ENCODE data around the gene P4HA1.

P4HA1 gene

GRCh38 chr10:72981028-72981881 lies 115.4 kb downstream of the P4HA1 start:
- no peak for DNase-seq (ENCODE audit: low read depth in 2 of 2)

GRCh38 chr10:72980348-72980747 lies 116.3 kb downstream of the P4HA1 start:
- no peak for DNase-seq (ENCODE audit: low read depth in 2 of 2)

- no peak for DNase-seq (ENCODE audit: low read depth in 2 of 2)
Observed at GRCh38 chr10:72979709-72980108, 117.0 kb downstream of the P4HA1 start.

GRCh38 chr10:72976886-72977285 lies 119.8 kb downstream of the P4HA1 start:
- DNase-seq (ENCODE audit: low read depth in 2 of 2): no peak

Data from stimulated activated CD8-positive, alpha-beta memory T cell treated with anti-CD3 and anti-CD28 coated beads, Interleukin-7, amount 100 ng/mL, for 4 hours (primary cell).